IPS-20b (cell line): ENCODE measurements around the gene AAR2.

ENCODE experiments used
- H3K27ac ChIP-seq: one replicate; pipeline ENCODE4 v1.5.1; 2013; ENCODE audit warnings: low read length
- H3K27me3 ChIP-seq: 2 replicates; pipeline ENCODE4 v1.6.1; 2013; ENCODE audit warnings: mild to moderate bottlenecking, low read length, inconsistent platforms; ENCODE audit not compliant: insufficient read depth
- H3K36me3 ChIP-seq: 2 replicates; pipeline ENCODE4 v1.6.1; 2013; ENCODE audit warnings: low read depth, mild to moderate bottlenecking, inconsistent platforms, low read length, moderate library complexity; ENCODE audit not compliant: insufficient read depth
- H3K4me1 ChIP-seq: 2 replicates; pipeline ENCODE4 v1.6.1; 2013; ENCODE audit warnings: mild to moderate bottlenecking, control low read depth, inconsistent platforms, low read length, moderate library complexity; ENCODE audit not compliant: insufficient read depth
- H3K4me3 ChIP-seq: 2 replicates; pipeline ENCODE4 v1.5.1; 2013; ENCODE audit warnings: mild to moderate bottlenecking, low read length, inconsistent platforms
- H3K9ac ChIP-seq: 2 replicates; pipeline ENCODE4 v1.6.1; 2013; ENCODE audit warnings: low read depth, mild to moderate bottlenecking, inconsistent platforms, low read length, moderate library complexity
- H3K9me3 ChIP-seq: 2 replicates; pipeline ENCODE4 v1.6.1; 2013; ENCODE audit warnings: mild to moderate bottlenecking, low read depth, low read length, inconsistent platforms; ENCODE audit not compliant: insufficient read depth

Gene AAR2

GRCh38 chr20:36298795-36299339 lies 62.6 kb downstream of the AAR2 start:
- H3K27me3 ChIP-seq: peaks cover 38% of the 10 kb centered on the region
- no peaks in the 10 kb centered on the region for H3K36me3 ChIP-seq
- H3K27ac ChIP-seq: no peak overlapping the region
- H3K9me3 ChIP-seq: no peaks in the 10 kb centered on the region
- no peak overlapping the region for H3K4me3 ChIP-seq
- no peak overlapping the region for H3K9ac ChIP-seq
- H3K4me1 ChIP-seq: 0 out of 2 replicates have a peak, but pooled peaks cover 6% of the 10 kb centered on the region

GRCh38 chr20:36299459-36299858 lies 63.2 kb downstream of the AAR2 start:
- no peaks in the 10 kb centered on the region for H3K9me3 ChIP-seq
- no peaks in the 10 kb centered on the region for H3K36me3 ChIP-seq
- no peak overlapping the region for H3K9ac ChIP-seq
- H3K27ac ChIP-seq: no peak overlapping the region
- H3K27me3 ChIP-seq: peaks cover 44% of the 10 kb centered on the region
- H3K4me1 ChIP-seq: 0 out of 2 replicates have a peak, but pooled peaks cover 6% of the 10 kb centered on the region
- no peak overlapping the region for H3K4me3 ChIP-seq

GRCh38 chr20:36301359-36302119 lies 65.3 kb downstream of the AAR2 start:
- H3K36me3 ChIP-seq: no peaks in the 10 kb centered on the region
- no peak overlapping the region for H3K4me3 ChIP-seq
- H3K4me1 ChIP-seq: 0 out of 2 replicates have a peak, but pooled peaks cover 6% of the 10 kb centered on the region
- no peak overlapping the region for H3K27ac ChIP-seq
- no peak overlapping the region for H3K9ac ChIP-seq
- H3K9me3 ChIP-seq: no peaks in the 10 kb centered on the region
- H3K27me3 ChIP-seq: peaks cover 61% of the 10 kb centered on the region

- Histone ChIP-seq H3K27me3 (peaks cover 68% of the 10 kb centered on the region), H3K36me3 (no peaks in the 10 kb centered on the region), H3K9ac (no peak overlapping the region), H3K27ac (no peak overlapping the region), H3K4me1 (0 out of 2 replicates have a peak, but pooled peaks cover 6% of the 10 kb centered on the region), H3K9me3 (no peaks in the 10 kb centered on the region), H3K4me3 (no peak overlapping the region)
Observed at GRCh38 chr20:36303020-36303595, 66.8 kb downstream of the AAR2 start.

GRCh38 chr20:36303831-36304230 lies 67.6 kb downstream of the AAR2 start:
- Histone ChIP-seq H3K36me3 (no peaks in the 10 kb centered on the region), H3K4me1 (0 out of 2 replicates have a peak, but pooled peaks cover 6% of the 10 kb centered on the region), H3K4me3 (no peak overlapping the region), H3K9ac (no peak overlapping the region), H3K27me3 (peaks cover 72% of the 10 kb centered on the region), H3K27ac (no peak overlapping the region), H3K9me3 (no peaks in the 10 kb centered on the region)

GRCh38 chr20:36304786-36305495 lies 68.7 kb downstream of the AAR2 start:
- Histone ChIP-seq H3K9me3 (no peaks in the 10 kb centered on the region), H3K4me1 (0 out of 2 replicates have a peak, but pooled peaks cover 6% of the 10 kb centered on the region), H3K4me3 (no peak overlapping the region), H3K36me3 (no peaks in the 10 kb centered on the region), H3K9ac (no peak overlapping the region), H3K27ac (no peak overlapping the region), H3K27me3 (peaks cover 81% of the 10 kb centered on the region)

- H3K27ac ChIP-seq: no peak within 1 kb of the TSS
- H3K27me3 ChIP-seq: peaks cover 85% of the 10 kb centered on the region
- H3K4me3 ChIP-seq: peak within 1 kb of the TSS; percentile 72
- no peak within 1 kb of the TSS for H3K9ac ChIP-seq
- 0 out of 2 replicates have a peak, but pooled peaks cover 6% of the 10 kb centered on the region for H3K4me1 ChIP-seq
- H3K36me3 ChIP-seq: no peaks in the 10 kb centered on the region
- H3K9me3 ChIP-seq: no peaks in the 10 kb centered on the region
Observed at GRCh38 chr20:36305602-36306551, 69.6 kb downstream of the AAR2 start, which contains the start of gene DLGAP4. DLGAP4 (plus strand) TSS chr20:36306339; CDS start chr20:36431718, 125,379 bp downstream.
